GM18499 (cell line): ENCODE results near the gene CEP295NL.
"Not testable (repeated sequence)": the region's sequence is repeated elsewhere in the genome, so short reads cannot be mapped to it uniquely, and the experiment has no call there.

Experiments
- ATAC-seq: cut with Tn5 transposase; IDR thresholded peaks from one replicate; pipeline ENCODE4 v1.9.1; 2021; ENCODE audit warnings: moderate number of reproducible peaks; ENCODE audit not compliant: insufficient read depth, unreplicated experiment

CEP295NL gene

GRCh38 chr17:78873519-78874340 is 29.3 kb downstream of the CEP295NL start:
- ATAC-seq, result no peak

- ATAC-seq, result no peak
Measured at GRCh38 chr17:78872486-78872885, 30.5 kb downstream of the CEP295NL start.

- ATAC-seq, result no peak
Measured at GRCh38 chr17:78870621-78871020, 32.4 kb downstream of the CEP295NL start.

- no peak for ATAC-seq
Measured at GRCh38 chr17:78868391-78868790, 34.6 kb downstream of the CEP295NL start.

GRCh38 chr17:78867046-78867445 is 36.0 kb downstream of the CEP295NL start:
- not testable (repeated sequence) for ATAC-seq

- no peak for ATAC-seq
Measured at GRCh38 chr17:78865682-78866390, 37.2 kb downstream of the CEP295NL start.

GRCh38 chr17:78864117-78864516 is 38.9 kb downstream of the CEP295NL start:
- ATAC-seq, result no peak

GRCh38 chr17:78862073-78863023 is 40.7 kb downstream of the CEP295NL start:
- ATAC-seq, result no peak

- ATAC-seq, result no peak
Measured at GRCh38 chr17:78861229-78861628, 41.8 kb downstream of the CEP295NL start.

GRCh38 chr17:78859051-78859450 is 44.0 kb downstream of the CEP295NL start:
- ATAC-seq, result no peak

GRCh38 chr17:78857266-78857665 is 45.7 kb downstream of the CEP295NL start:
- no peak for ATAC-seq

- ATAC-seq, result no peak
Measured at GRCh38 chr17:78855561-78856165, 47.3 kb downstream of the CEP295NL start.

GRCh38 chr17:78854508-78854907 is 48.5 kb downstream of the CEP295NL start:
- no peak for ATAC-seq

- no peak for ATAC-seq
Measured at GRCh38 chr17:78853926-78854394, 49.0 kb downstream of the CEP295NL start.

GRCh38 chr17:78852709-78853121 is 50.3 kb downstream of the CEP295NL start:
- ATAC-seq, result no peak

GRCh38 chr17:78849026-78849425 is 54.0 kb downstream of the CEP295NL start:
- ATAC-seq, result no peak

GRCh38 chr17:78847052-78847451 is 55.9 kb downstream of the CEP295NL start:
- ATAC-seq, result no peak

- ATAC-seq, result no peak
Measured at GRCh38 chr17:78844301-78845005, 58.5 kb downstream of the CEP295NL start.

GRCh38 chr17:78842881-78843565 is 60.0 kb downstream of the CEP295NL start:
- ATAC-seq, result no peak
